CD4-positive, CD25-positive, alpha-beta regulatory T cell (primary cell): ENCODE measurements around the gene CELF2. TPM values are rescaled to one million over a fixed set of nuclear protein-coding genes. Genes with fewer than 3 reads are reported as not detected.
A peak's percentile ranks its signal among the peaks of the same experiment; 100 is the strongest.

Experiments
- ATAC-seq, 2 donors: fragments of 150-1000 bp; cut with Tn5 transposase; one replicate each; pipeline ENCODE4 v1.10.0; 2021; ENCODE audit warnings: low read depth in 2 of 2, moderate number of reproducible peaks in 2 of 2, moderate library complexity in 1 of 2
- DNase-seq, 3 donors: peaks; one replicate each; pipeline versions ENCODE4 v3.0.0 to v3.0.0-alpha.2; 2012 to 2022; ENCODE audit warnings: mixed read lengths in 1 of 3
- H3K27ac ChIP-seq: one replicate; pipeline ENCODE4 v1.7.0; 2013; ENCODE audit warnings: mild to moderate bottlenecking, low read length; ENCODE audit not compliant: insufficient read depth, poor library complexity, severe bottlenecking
- H3K27me3 ChIP-seq: one replicate; pipeline ENCODE4 v1.7.0; 2013; ENCODE audit warnings: low read length; ENCODE audit not compliant: control insufficient read depth, insufficient read depth
- H3K36me3 ChIP-seq: one replicate; pipeline ENCODE4 v1.7.0; 2013; ENCODE audit warnings: mild to moderate bottlenecking, low read length, moderate library complexity; ENCODE audit not compliant: control insufficient read depth, insufficient read depth
- H3K4me1 ChIP-seq: 2 replicates; pipeline ENCODE4 v1.7.0; 2013; ENCODE audit warnings: mild to moderate bottlenecking, low read length; ENCODE audit not compliant: insufficient read depth, control insufficient read depth, poor library complexity, severe bottlenecking
- H3K4me3 ChIP-seq: one replicate; pipeline ENCODE4 v1.7.0; 2013; ENCODE audit warnings: low read depth, mild to moderate bottlenecking, low read length, moderate library complexity
- H3K9me3 ChIP-seq, 2 experiments: 1 replicate in 1 of 2; 2 replicates in 1 of 2; pipeline ENCODE4 v1.7.0; 2013; ENCODE audit warnings: low read length in 2 of 2, mild to moderate bottlenecking in 1 of 2, moderate library complexity in 1 of 2; ENCODE audit not compliant: control insufficient read depth in 2 of 2
- H3K27ac Mint-ChIP-seq, 3 donors: one replicate each; pipeline ENCODE4 v1.8.0; 2020 to 2022; ENCODE audit warnings: mild to moderate bottlenecking in 3 of 3, mixed read lengths in 3 of 3, moderate library complexity in 2 of 3
- H3K27me3 Mint-ChIP-seq: one replicate; pipeline ENCODE4 v1.8.0; 2022; ENCODE audit warnings: mild to moderate bottlenecking, mixed read lengths
- H3K36me3 Mint-ChIP-seq: one replicate; pipeline ENCODE4 v1.8.0; 2020; ENCODE audit warnings: mixed read lengths
- H3K4me1 Mint-ChIP-seq, 4 donors: one replicate each; pipeline ENCODE4 v1.8.0; 2020 to 2022; ENCODE audit warnings: mixed read lengths in 4 of 4, mild to moderate bottlenecking in 1 of 4
- H3K4me3 Mint-ChIP-seq, 4 donors: one replicate each; pipeline ENCODE4 v1.8.0; 2020 to 2022; ENCODE audit warnings: mild to moderate bottlenecking in 4 of 4, mixed read lengths in 4 of 4, moderate library complexity in 3 of 4
- H3K9me3 Mint-ChIP-seq, 7 donors: one replicate each; pipeline ENCODE4 v1.8.0; 2020 to 2022; ENCODE audit warnings: mixed read lengths in 7 of 7, mild to moderate bottlenecking in 3 of 7, moderate library complexity in 2 of 7
- polyA plus RNA-seq, 4 donors: library from polyadenylated mRNA; unstranded; fragments of 300-500 nt; fragmentation: Illumina TruSeq; gene quantifications; one replicate each; pipeline ENCODE4 v1.2.3, GENCODE V29; 2021
- total RNA-seq: library from RNA; stranded (reverse); gene quantifications from one replicate; pipeline ENCODE4 v1.2.3, GENCODE V29; 2022

CELF2 gene
- total and polyA plus RNA-seq, 5 donors from 2014 or later = 117 to 230 (median 150) TPM

DNA sequence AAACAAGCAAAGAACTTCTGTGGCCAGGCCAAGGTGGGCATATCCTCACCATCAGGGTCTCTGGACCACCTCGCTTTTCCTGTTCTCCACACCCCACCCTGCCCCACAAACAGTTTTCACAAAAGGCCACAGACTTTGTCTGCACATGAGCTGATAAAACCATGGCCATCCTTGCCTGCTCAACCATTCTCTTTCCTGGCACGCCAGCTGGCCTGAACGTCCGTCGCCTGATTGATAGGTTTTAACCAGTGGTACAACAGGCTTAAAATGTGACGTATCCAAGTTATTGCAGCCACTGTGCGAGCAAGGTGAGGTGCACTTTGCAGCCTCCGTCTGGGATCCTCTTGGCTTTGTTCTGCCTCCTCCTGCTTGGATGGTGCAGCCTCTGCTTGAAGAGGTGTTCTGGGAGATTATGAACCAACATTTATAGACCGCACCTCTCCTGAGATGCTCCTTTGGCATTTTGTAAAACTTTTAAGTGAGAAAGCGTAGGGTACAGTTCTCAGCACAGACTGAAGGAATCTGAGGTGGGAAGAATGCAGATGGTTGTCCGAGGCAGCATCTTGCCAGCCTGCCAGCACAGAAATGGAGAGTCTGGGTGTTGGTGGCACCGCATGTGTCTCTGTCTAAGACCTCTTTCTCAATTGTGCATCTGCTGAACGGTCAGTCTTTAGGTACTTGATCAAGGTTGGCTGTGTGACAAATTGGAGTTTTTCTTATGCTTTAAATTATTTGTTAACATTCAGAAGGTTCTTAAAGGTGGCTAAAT is 288.3 kb downstream of the CELF2 start:
- no peaks in the 10 kb centered on the region for H3K27me3 ChIP-seq
- Mint-ChIP-seq H3K4me1 (peaks cover 11 to 42% (median 34%) of the 10 kb centered on the region in 4 donors), H3K4me3 (peak overlapping the region in 1 of 4 donors; percentile 37), H3K27ac (peak overlapping the region in 1 of 3 donors; percentile 75), H3K27me3 (peaks cover 8% of the 10 kb centered on the region), H3K9me3 (peaks cover 0 to 23% (median 5%) of the 10 kb centered on the region in 7 donors), H3K36me3 (peaks cover 92% of the 10 kb centered on the region)
- peaks cover 23 to 27% of the 10 kb centered on the region in 2 experiments for H3K9me3 ChIP-seq
- DNase-seq (no peak), ATAC-seq (no peak)
- no peak overlapping the region for H3K27ac ChIP-seq
- peaks cover 5% of the 10 kb centered on the region for H3K4me1 ChIP-seq
- peaks cover 97% of the 10 kb centered on the region for H3K36me3 ChIP-seq
- H3K4me3 ChIP-seq = no peak overlapping the region

DNA sequence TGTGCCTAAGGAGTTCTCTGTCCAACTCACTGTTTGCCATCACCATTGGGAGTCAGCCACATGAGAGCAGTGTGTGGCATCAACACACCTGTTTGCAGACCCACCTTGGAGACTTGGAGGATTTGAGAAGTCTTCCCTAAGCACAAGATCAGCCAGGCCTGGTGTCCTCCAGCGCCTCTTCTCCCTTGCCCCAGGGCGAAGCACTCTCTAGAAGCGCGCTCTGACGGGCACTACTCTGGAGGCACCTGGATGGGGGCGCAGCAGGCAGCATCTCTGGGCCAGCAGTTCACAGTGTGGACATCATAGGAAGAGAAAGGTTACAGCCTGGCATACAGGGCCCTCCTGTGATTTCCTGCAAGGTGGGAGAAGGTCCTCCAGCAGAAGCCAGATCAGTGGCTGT is 289.3 kb downstream of the CELF2 start:
- no peak for DNase-seq
- Mint-ChIP-seq H3K27me3 (peaks cover 8% of the 10 kb centered on the region), H3K27ac (peak overlapping the region in 2 of 3 donors; percentile 44 to 61), H3K4me1 (peaks cover 21 to 52% (median 42%) of the 10 kb centered on the region in 4 donors), H3K36me3 (peaks cover 96% of the 10 kb centered on the region), H3K9me3 (peaks cover 0 to 23% (median 5%) of the 10 kb centered on the region in 7 donors), H3K4me3 (no peak overlapping the region)
- no peaks in the 10 kb centered on the region for H3K27me3 ChIP-seq
- H3K36me3 ChIP-seq = peaks cover 100% of the 10 kb centered on the region
- H3K4me3 ChIP-seq = no peak overlapping the region
- no peak overlapping the region for H3K27ac ChIP-seq
- ATAC-seq = no peak
- H3K4me1 ChIP-seq = peaks cover 5% of the 10 kb centered on the region
- H3K9me3 ChIP-seq = peaks cover 25 to 31% of the 10 kb centered on the region in 2 experiments

DNA sequence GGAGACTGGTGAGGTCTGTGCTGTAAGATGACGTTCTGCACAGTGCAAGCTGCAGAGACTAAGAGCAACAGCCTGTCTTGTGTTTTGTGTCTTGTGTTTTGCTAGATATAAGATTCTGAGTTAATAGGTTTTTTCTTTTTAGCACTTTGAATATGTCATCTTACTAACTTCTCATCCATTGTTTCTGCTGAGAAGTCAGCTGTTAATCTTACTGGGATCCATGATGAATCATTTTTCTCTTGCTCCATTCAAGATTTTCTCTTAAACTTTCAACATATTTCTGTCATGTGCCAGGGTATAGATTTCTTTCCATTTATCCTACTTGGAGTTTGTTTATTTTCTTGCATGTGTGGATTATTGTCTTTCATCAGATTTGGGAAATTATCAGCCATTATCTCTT is 290.3 kb downstream of the CELF2 start:
- Mint-ChIP-seq H3K4me3 (peak overlapping the region in 2 of 4 donors; percentile 8 to 52), H3K27ac (peak overlapping the region; percentile 46 to 84 (median 69)), H3K36me3 (peaks cover 96% of the 10 kb centered on the region), H3K9me3 (peaks cover 0 to 23% (median 5%) of the 10 kb centered on the region in 7 donors), H3K4me1 (peaks cover 28 to 60% (median 42%) of the 10 kb centered on the region in 4 donors), H3K27me3 (peaks cover 8% of the 10 kb centered on the region)
- Histone ChIP-seq H3K4me3 (peak overlapping the region; percentile 5), H3K27me3 (no peaks in the 10 kb centered on the region), H3K4me1 (peaks cover 5% of the 10 kb centered on the region), H3K27ac (no peak overlapping the region), H3K9me3 (peaks cover 25 to 31% of the 10 kb centered on the region in 2 experiments), H3K36me3 (peaks cover 96% of the 10 kb centered on the region)
- ATAC-seq (no peak), DNase-seq (no peak)

DNA sequence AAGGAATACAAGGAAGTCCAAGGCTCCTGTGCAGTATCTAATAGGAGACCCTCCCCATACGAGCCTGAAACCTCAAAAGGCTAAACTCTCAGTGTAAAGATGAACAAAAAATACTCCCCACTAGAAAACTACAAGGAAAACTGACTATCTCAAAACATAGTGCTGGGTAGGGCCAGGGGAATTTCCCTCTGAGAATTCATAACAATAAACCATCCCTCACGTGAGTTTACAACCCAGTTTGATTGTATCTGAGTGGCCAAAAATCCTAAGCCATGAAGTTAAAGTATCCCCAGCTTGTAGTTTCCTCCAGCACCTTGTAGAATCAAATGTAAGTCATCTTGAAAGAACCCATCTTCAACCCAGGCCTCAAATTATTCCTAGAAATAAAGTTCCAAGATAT is 293.4 kb downstream of the CELF2 start:
- DNase-seq (no peak), ATAC-seq (no peak)
- peaks cover 0 to 23% (median 5%) of the 10 kb centered on the region in 7 donors for H3K9me3 Mint-ChIP-seq
- H3K27me3 Mint-ChIP-seq = peaks cover 6% of the 10 kb centered on the region
- H3K4me3 Mint-ChIP-seq = no peak overlapping the region
- peak overlapping the region; percentile 8 to 84 (median 48) for H3K27ac Mint-ChIP-seq
- Histone ChIP-seq H3K36me3 (peaks cover 96% of the 10 kb centered on the region), H3K9me3 (peaks cover 20 to 27% of the 10 kb centered on the region in 2 experiments), H3K4me1 (peaks cover 5% of the 10 kb centered on the region), H3K27me3 (no peaks in the 10 kb centered on the region), H3K27ac (peak overlapping the region; percentile 44), H3K4me3 (no peak overlapping the region)
- peaks cover 32 to 81% (median 51%) of the 10 kb centered on the region in 4 donors for H3K4me1 Mint-ChIP-seq
- peaks cover 87% of the 10 kb centered on the region for H3K36me3 Mint-ChIP-seq

DNA sequence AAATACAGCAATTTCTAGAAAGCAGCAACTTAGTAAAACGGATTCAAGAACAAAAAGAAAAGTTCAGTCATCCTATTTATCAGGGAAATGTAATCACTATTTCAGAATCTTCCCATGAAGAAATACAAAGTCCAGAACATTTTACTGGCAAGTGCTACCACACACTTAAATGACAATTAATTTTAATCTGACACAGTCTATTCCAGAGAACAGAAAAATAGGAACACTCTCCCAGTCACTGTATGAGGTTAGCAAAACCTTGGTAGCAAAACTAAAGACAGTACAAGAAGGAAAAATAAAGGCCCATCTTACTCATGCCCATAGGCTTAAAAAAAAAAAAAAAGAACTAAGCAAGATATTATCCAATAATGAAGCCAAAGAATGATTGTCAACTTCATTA is 295.8 kb downstream of the CELF2 start:
- H3K4me3 Mint-ChIP-seq = no peak overlapping the region
- Histone ChIP-seq H3K9me3 (peaks cover 3 to 5% of the 10 kb centered on the region in 2 experiments), H3K27me3 (no peaks in the 10 kb centered on the region), H3K4me1 (peaks cover 13% of the 10 kb centered on the region), H3K4me3 (no peak overlapping the region), H3K27ac (no peak overlapping the region), H3K36me3 (peaks cover 93% of the 10 kb centered on the region)
- peaks cover 36 to 82% (median 62%) of the 10 kb centered on the region in 4 donors for H3K4me1 Mint-ChIP-seq
- no peak for DNase-seq
- ATAC-seq = no peak
- peak overlapping the region; percentile 49 to 74 (median 61) for H3K27ac Mint-ChIP-seq
- peaks cover 0 to 2% (median 0%) of the 10 kb centered on the region in 7 donors for H3K9me3 Mint-ChIP-seq
- peaks cover 86% of the 10 kb centered on the region for H3K36me3 Mint-ChIP-seq
- no peaks in the 10 kb centered on the region for H3K27me3 Mint-ChIP-seq

DNA sequence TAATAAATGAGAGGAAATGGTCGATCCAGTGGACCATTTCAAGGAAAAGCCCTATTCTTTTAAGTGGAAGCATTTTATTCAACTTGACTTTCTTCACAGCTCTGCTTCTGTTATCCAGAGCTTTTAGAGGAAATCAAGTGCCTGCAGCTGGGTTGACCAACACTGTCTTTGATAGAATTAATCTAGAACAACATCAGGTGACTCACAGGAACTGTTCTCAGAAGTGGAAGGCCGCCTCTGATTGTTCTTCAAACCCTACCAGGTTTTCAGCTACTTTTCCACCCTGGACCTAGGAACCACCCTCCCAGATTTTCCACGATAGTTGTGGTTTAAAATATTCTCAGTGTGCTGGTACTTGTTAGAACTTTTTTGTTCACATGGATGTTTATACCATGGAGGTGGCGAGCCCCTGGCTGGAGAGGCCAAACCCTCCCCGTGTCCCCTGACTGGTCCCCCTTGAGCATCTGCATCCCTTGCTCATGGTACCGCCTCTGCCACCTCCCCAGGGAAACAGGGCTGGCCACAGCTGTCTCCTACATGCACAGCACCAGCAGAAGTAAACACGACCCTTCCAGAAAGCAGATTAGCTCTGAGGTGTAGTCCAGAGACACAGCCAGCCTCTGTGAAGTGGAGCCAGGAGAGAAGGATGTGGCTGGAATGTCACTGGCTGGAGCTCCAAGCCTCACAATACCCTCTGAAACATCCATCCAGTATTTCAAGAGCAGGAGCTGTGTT is 300.4 kb downstream of the CELF2 start:
- Mint-ChIP-seq H3K9me3 (no peaks in the 10 kb centered on the region), H3K4me1 (peaks cover 26 to 78% (median 65%) of the 10 kb centered on the region in 4 donors), H3K4me3 (peak overlapping the region in 2 of 4 donors; percentile 31 to 72), H3K36me3 (peaks cover 75% of the 10 kb centered on the region), H3K27ac (peak overlapping the region; percentile 79 to 90 (median 84)), H3K27me3 (no peaks in the 10 kb centered on the region)
- peaks cover 96% of the 10 kb centered on the region for H3K36me3 ChIP-seq
- H3K4me1 ChIP-seq = peaks cover 24% of the 10 kb centered on the region
- ATAC-seq = peak; percentile 41 to 48
- peak overlapping the region; percentile 53 for H3K27ac ChIP-seq
- H3K9me3 ChIP-seq = no peaks in the 10 kb centered on the region
- DNase-seq = peak in 1 of 3 donors; percentile 46
- no peaks in the 10 kb centered on the region for H3K27me3 ChIP-seq
- no peak overlapping the region for H3K4me3 ChIP-seq

DNA sequence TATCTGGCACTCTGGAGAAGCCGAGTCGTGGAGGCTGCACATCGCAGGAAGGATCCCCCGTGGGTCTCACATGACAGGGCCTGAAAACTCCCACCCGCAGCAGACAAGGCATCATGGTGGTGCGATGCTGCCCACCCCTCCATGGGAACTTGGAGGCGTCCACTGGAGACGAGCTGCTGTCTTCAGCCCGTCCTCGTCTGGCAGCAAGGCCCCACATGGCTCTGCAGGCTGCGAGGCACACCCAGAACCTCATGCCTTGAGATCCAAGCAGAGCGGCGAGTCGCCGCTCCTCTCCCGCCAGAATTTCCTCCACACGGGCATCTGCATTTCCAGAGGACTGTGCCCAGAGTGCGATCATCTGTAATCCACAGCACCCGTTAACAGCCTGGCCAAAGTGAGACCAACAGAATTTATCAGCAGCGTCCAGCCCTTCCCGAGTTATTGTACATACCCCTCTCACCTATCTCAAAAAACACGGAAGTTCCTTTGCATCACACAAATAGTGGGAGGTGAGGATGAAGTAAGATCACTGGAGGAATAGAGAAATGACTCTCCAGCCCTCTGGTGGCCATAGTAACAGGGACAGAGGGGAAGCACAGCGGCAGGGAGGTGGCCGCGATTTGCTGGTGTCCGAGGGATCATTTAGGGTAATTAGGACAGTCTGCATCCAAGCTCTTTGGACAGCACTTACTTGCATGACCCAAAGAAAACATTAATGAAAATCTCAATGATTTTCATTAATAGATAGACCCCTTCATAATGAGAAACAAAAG is 301.3 kb downstream of the CELF2 start:
- H3K9me3 Mint-ChIP-seq = no peaks in the 10 kb centered on the region
- DNase-seq (no peak), ATAC-seq (no peak)
- peaks cover 96% of the 10 kb centered on the region for H3K36me3 ChIP-seq
- peaks cover 24% of the 10 kb centered on the region for H3K4me1 ChIP-seq
- no peaks in the 10 kb centered on the region for H3K27me3 Mint-ChIP-seq
- peak overlapping the region; percentile 84 to 94 (median 87) for H3K27ac Mint-ChIP-seq
- H3K4me3 Mint-ChIP-seq = peak overlapping the region in 3 of 4 donors; percentile 25 to 59 (median 31)
- H3K9me3 ChIP-seq = no peaks in the 10 kb centered on the region
- no peak overlapping the region for H3K4me3 ChIP-seq
- peak overlapping the region; percentile 16 for H3K27ac ChIP-seq
- H3K4me1 Mint-ChIP-seq = peaks cover 21 to 71% (median 61%) of the 10 kb centered on the region in 4 donors
- peaks cover 71% of the 10 kb centered on the region for H3K36me3 Mint-ChIP-seq
- no peaks in the 10 kb centered on the region for H3K27me3 ChIP-seq
